MM.1S (cell line): ENCODE data around the gene CENPT.

Source experiments
- DNase-seq: peaks from one replicate; pipeline ENCODE4 v3.0.0-alpha.2; 2015
- H2AFZ ChIP-seq: fragments of 300-600 bp; sonication (generic); 2 replicates; pipeline ENCODE4 v1.6.0; 2016; ENCODE audit warnings: antibody characterized with exemption, low read length
- H3F3A ChIP-seq: fragments of 300-600 bp; sonication (generic); 2 replicates; pipeline ENCODE4 v1.6.1; 2016; ENCODE audit warnings: mild to moderate bottlenecking, antibody characterized with exemption, low read length, moderate library complexity, mixed read lengths; ENCODE audit not compliant: insufficient read depth
- H3K27ac ChIP-seq: fragments of 300-600 bp; sonication (generic); 2 replicates; pipeline ENCODE4 v1.5.1; 2016; ENCODE audit warnings: mild to moderate bottlenecking, low read length
- H3K27me3 ChIP-seq: fragments of 300-600 bp; sonication (generic); replicated peaks from 2 replicates; pipeline ENCODE4 v1.6.0; 2016; ENCODE audit warnings: low read length; ENCODE audit not compliant: insufficient read depth
- H3K36me3 ChIP-seq: fragments of 300-600 bp; sonication (generic); replicated peaks from 2 replicates; pipeline ENCODE4 v1.6.1; 2016; ENCODE audit warnings: mild to moderate bottlenecking, low read length, mixed read lengths; ENCODE audit not compliant: insufficient read depth
- H3K4me1 ChIP-seq: fragments of 300-600 bp; sonication (generic); 2 replicates; pipeline ENCODE4 v1.6.1; 2016; ENCODE audit warnings: low read length, mixed read lengths
- H3K4me2 ChIP-seq: fragments of 300-600 bp; sonication (generic); 2 replicates; pipeline ENCODE4 v1.6.0; 2016; ENCODE audit warnings: low read depth, low read length
- H3K4me3 ChIP-seq: fragments of 300-600 bp; sonication (generic); 2 replicates; pipeline ENCODE4 v1.5.1; 2016; ENCODE audit warnings: low read length, mixed read lengths
- H3K79me2 ChIP-seq: fragments of 300-600 bp; sonication (generic); 2 replicates; pipeline ENCODE4 v1.6.1; 2016; ENCODE audit warnings: mixed run types, low read length, mixed read lengths
- H3K9ac ChIP-seq: fragments of 300-600 bp; sonication (generic); 2 replicates; pipeline ENCODE4 v1.6.1; 2016; ENCODE audit warnings: low read length, mixed read lengths
- H3K9me2 ChIP-seq: fragments of 300-600 bp; sonication (generic); replicated peaks from 2 replicates; pipeline ENCODE4 v1.6.1; 2016; ENCODE audit warnings: mild to moderate bottlenecking, low read length, mixed read lengths; ENCODE audit not compliant: insufficient read depth
- H3K9me3 ChIP-seq: fragments of 300-600 bp; sonication (generic); replicated peaks from 2 replicates; pipeline ENCODE4 v1.6.1; 2016; ENCODE audit warnings: mild to moderate bottlenecking, low read length, mixed read lengths; ENCODE audit not compliant: insufficient read depth
- H4K20me1 ChIP-seq: fragments of 300-600 bp; sonication (generic); 2 replicates; pipeline ENCODE4 v1.6.1; 2016; ENCODE audit warnings: mild to moderate bottlenecking, low read length, moderate library complexity, mixed read lengths; ENCODE audit not compliant: insufficient read depth
- CTCF ChIP-seq: fragments of 300-600 bp; sonication (generic); IDR thresholded peaks from 2 replicates; pipeline ENCODE4 v1.5.1; 2016; ENCODE audit warnings: antibody characterized with exemption, low read length, mixed read lengths
- EZH2 ChIP-seq: fragments of 300-600 bp; sonication (generic); optimal IDR thresholded peaks from 2 replicates; pipeline ENCODE3; 2017; ENCODE audit warnings: low read depth, mild to moderate bottlenecking, antibody characterized with exemption, low read length, mixed read lengths
- EZH2phosphoT487 ChIP-seq: fragments of 300-600 bp; sonication (generic); IDR thresholded peaks from 2 replicates; pipeline ENCODE4 v1.6.1; 2018; ENCODE audit warnings: antibody characterized with exemption, low read length

The CENPT gene

DNA sequence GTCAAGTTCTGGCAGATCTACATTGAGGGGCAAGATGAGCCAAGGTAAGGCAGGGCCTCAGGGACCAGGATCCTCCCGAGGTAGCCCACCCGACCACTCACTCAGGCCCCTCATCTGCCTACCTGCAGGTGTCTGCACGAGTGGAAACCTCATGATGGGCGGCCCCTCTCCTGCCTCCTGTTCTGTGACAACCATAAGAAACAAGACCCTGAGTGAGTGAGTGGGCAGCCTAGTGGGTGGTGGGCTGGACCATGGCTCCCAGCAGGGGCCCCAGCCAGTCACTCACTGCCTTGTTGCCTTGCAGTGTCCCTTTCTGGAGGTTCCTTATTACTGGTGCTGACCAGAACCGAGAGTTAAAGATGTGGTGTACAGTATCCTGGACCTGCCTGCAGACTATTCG lies 30.7 kb upstream of the CENPT start:
- Histone ChIP-seq H3K36me3 (no peaks in the 10 kb centered on the region; the same call in none of the 2 replicates), H3K27me3 (no peaks in the 10 kb centered on the region), H3K9me2 (no peaks in the 10 kb centered on the region), H3K9ac (no peak overlapping the region), H4K20me1 (no peaks in the 10 kb centered on the region), H3K4me3 (no peak overlapping the region), H3K9me3 (no peaks in the 10 kb centered on the region), H3K4me2 (no peak overlapping the region), H3K79me2 (peaks cover 40% of the 10 kb centered on the region), H2AFZ (no peak overlapping the region), H3F3A (no peaks in the 10 kb centered on the region), H3K4me1 (peaks cover 18% of the 10 kb centered on the region), H3K27ac (no peak overlapping the region)
- DNase-seq = no peak
- TF ChIP-seq CTCF (no peak), EZH2 (no peak), EZH2phosphoT487 (no peak)

GRCh38 chr16:67877064-67877463 lies 29.6 kb upstream of the CENPT start:
- no peak for DNase-seq
- Histone ChIP-seq H3K9me2 (no peaks in the 10 kb centered on the region), H3K79me2 (peaks cover 44% of the 10 kb centered on the region), H3K27ac (no peak overlapping the region), H3K4me2 (no peak overlapping the region), H3K9ac (no peak overlapping the region), H3K9me3 (no peaks in the 10 kb centered on the region), H2AFZ (no peak overlapping the region), H4K20me1 (no peaks in the 10 kb centered on the region), H3K27me3 (no peaks in the 10 kb centered on the region), H3K4me1 (peaks cover 23% of the 10 kb centered on the region), H3K4me3 (no peak overlapping the region), H3K36me3 (no peaks in the 10 kb centered on the region; the same call in none of the 2 replicates), H3F3A (peaks cover 6% of the 10 kb centered on the region; the same call in 1 of the 2 replicates)
- TF ChIP-seq CTCF (no peak), EZH2 (no peak), EZH2phosphoT487 (no peak)

DNA sequence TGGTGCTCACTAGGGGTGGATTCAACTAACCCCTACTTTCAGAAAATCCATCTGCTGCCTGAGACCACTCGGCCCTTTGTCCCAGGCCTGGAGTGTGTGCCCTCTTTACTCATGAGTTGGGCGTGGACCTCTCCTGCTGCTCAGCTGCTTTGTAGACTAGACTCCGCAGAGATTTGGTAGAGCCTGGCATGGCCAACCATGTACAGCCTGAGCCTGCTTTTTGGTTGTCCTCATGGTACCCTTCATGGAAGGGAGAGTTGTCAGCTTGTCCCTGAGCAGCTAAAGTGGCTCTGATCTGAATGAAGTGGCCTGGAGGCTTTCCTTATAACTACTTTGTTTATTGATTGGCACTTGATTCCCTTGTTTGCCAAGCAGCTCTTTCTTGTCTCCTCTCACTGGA lies 26.9 kb upstream of the CENPT start:
- H4K20me1 ChIP-seq = no peaks in the 10 kb centered on the region

More for the DNA sequence above, 26.9 kb upstream of the CENPT start:
- peaks cover 23% of the 10 kb centered on the region for H3K4me1 ChIP-seq
- H3F3A ChIP-seq = peaks cover 21% of the 10 kb centered on the region
- no peaks in the 10 kb centered on the region; the same call in 1 of the 2 replicates for H3K36me3 ChIP-seq
- no peak for TF ChIP-seq EZH2
- TF ChIP-seq CTCF = no peak
- no peak for TF ChIP-seq EZH2phosphoT487
- H3K9me2 ChIP-seq = no peaks in the 10 kb centered on the region
- H3K9me3 ChIP-seq = no peaks in the 10 kb centered on the region
- DNase-seq = no peak
- H3K9ac ChIP-seq = peak overlapping the region; percentile 93; the same call in 1 of the 2 replicates
- no peak overlapping the region for H3K27ac ChIP-seq
- H2AFZ ChIP-seq = no peak overlapping the region
- H3K27me3 ChIP-seq = no peaks in the 10 kb centered on the region
- peaks cover 44% of the 10 kb centered on the region for H3K79me2 ChIP-seq
- peak overlapping the region; percentile 99; the same call in 1 of the 2 replicates for H3K4me3 ChIP-seq
- peak overlapping the region; percentile 94 for H3K4me2 ChIP-seq
